AG09319 (cell line): ENCODE measurements around the gene RNF31.

Source experiments
- DNase-seq: peaks from one replicate; pipeline ENCODE4 v3.0.0-alpha.2; 2010; ENCODE audit warnings: low read depth; ENCODE audit errors: extremely low read depth
- TF ChIP-seq, protein P1 (sequence below): IDR thresholded peaks from 2 replicates; pipeline ENCODE4 v1.5.1; 2011; ENCODE audit warnings: low read depth, mild to moderate bottlenecking, inconsistent platforms, low read length, moderate library complexity

The RNF31 gene

DNA sequence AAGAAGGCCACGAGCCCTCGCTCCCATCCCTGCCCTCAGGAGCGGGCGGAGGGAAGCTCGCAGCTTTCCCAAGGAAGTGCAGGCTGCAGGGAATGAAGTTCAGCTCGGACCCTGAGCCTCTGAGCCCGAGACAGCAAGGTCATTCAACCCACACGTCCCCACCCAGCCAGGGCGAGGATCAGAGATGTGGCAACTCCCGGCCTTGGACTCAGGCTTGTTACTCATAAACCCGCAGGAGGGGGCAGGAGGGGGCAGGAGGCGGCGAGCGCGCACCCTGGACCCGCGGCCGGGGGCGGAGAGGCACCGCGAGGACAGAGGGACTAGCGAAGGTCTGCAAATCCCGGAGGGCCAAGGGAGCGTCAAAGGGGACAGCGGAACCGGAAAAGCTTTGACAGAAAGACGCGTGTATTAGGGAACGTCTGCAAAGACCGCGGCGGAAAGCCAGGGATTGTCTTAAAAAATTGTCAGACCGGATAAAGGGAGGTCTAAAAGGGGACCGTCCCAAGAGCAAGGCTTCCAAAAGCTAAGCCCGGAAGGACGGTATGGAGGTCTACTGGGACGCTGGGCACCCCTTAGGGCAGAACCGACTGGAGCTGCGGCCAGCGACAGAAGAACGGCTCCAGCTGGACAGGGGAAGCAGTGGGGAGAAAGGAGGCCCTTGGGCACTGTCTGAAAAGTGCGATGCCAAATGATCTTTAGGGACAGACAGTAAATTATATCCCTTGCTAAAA lies 33.3 kb upstream of the RNF31 start:
- TF ChIP-seq, protein P1, sequence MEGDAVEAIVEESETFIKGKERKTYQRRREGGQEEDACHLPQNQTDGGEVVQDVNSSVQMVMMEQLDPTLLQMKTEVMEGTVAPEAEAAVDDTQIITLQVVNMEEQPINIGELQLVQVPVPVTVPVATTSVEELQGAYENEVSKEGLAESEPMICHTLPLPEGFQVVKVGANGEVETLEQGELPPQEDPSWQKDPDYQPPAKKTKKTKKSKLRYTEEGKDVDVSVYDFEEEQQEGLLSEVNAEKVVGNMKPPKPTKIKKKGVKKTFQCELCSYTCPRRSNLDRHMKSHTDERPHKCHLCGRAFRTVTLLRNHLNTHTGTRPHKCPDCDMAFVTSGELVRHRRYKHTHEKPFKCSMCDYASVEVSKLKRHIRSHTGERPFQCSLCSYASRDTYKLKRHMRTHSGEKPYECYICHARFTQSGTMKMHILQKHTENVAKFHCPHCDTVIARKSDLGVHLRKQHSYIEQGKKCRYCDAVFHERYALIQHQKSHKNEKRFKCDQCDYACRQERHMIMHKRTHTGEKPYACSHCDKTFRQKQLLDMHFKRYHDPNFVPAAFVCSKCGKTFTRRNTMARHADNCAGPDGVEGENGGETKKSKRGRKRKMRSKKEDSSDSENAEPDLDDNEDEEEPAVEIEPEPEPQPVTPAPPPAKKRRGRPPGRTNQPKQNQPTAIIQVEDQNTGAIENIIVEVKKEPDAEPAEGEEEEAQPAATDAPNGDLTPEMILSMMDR = no peak
- DNase-seq = peak; percentile 53

DNA sequence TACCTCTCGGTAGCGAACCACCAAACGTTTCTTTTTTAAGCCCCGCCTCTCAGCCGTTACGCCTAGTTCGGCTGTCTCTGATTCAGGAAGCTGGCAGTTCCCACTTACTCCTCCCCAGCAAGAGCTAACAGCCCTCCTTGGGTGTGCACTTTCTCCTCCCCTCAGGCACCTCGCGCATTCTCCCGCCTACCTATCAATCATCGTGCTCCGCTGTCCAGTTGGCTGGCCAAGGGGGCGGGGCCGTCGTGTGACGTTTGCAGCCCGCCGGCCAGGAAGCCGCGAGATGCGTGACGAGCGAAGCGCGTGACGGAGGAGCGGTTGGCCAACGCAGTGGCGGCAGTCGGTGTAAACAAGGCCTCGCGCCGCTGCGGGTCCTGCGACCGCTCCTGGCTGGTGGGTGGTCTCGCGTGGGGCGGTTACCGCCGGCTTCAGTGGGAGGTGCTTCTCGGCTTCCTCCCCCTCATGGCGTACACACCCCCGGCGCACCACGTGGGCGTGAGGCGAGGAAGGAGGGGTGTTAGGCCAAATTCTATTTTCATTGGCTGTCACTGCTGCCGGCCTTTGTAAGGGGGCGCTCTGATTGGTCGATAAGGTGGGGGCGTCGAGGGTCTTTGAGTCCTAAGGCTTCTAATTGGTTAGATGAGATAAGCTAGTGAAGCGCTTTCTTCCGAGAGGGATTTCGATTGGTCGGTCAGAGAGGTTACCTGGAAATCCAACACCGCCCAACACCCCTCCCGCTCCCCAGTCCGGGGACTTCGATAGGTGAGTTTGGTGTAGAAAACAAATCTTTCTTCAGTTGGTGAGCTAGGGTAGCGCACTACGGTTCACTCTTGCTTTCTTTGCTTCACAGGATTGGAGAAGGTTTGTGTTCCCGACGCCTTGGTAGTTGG lies 32.5 kb upstream of the RNF31 start, which contains the start of the genes DCAF11 and NRL:
Gene DCAF11 (plus strand): TSS at position 246 of the 890 bp plus-strand sequence. CDS start 818 bp downstream, outside the sequence.
Gene NRL (minus strand): TSS at position 418 of the 890 bp plus-strand sequence. CDS start 32,101 bp downstream, outside the sequence.
- TF ChIP-seq, protein P1 = no peak
- peak; percentile 99 for DNase-seq

DNA sequence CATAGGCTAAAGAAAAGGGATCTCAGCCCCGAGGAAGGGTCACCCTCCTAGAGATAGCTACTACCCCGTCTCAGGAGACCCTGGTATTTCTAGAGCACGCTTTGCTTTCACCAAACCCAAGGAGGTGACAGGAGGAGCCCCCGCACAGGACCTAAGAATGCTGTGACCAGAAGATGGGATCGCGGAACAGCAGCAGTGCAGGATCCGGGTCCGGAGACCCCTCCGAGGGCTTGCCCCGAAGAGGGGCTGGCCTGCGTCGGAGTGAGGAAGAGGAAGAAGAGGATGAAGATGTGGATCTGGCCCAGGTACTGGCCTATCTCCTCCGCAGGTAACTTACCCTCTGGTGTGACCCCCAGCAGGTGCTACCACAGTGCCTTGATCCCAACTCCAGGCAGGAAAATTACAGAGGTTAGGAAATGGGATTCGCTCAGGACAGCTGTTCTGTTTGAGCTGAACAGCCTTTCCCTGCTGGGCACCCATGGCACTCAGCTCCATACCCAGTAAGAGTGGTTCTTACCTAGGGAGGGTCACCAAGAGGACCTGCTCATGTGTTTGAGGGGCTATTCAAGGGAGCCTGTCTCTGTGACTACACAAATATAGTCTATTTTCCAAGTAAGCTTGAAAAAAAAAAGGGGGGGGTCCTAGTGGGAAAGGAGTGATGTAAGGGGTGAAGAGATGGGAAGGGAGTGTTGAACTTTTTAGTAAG lies 31.7 kb upstream of the RNF31 start:
- TF ChIP-seq, protein P1 = no peak
- DNase-seq = no peak

DNA sequence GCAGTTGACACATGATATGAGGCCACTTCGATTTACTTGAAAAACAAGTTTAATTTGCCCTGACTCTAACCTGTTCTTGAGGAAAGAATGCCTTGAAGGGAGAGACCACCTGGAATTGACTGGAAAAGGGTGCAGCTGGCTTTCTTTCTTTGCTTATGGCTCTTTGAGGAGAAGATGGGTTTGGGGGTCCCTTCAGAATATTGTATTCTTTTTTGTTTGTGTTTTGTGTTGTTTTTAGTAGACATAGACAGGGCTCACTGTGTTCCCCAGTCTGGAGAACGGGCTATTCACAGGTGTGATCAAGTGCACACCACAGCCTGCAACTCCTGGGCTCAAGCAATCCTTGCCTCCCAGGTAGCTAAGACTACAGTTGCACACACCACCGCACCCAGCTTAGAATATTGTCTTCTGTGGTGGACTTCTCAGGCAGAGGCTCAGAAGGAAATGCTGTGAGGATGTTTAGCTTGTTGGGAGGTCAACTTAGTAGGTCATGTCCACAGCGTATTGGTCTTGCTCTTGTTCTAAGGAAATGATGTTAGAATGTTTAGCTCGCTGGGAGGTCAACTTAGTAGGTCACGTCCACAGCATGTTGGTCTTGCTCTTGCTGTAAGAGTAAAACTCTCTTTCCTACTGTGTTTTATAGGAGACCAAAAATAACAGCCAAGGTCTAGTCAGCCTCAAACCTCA lies 31.0 kb upstream of the RNF31 start:
- TF ChIP-seq, protein P1 = no peak
- no peak for DNase-seq

DNA sequence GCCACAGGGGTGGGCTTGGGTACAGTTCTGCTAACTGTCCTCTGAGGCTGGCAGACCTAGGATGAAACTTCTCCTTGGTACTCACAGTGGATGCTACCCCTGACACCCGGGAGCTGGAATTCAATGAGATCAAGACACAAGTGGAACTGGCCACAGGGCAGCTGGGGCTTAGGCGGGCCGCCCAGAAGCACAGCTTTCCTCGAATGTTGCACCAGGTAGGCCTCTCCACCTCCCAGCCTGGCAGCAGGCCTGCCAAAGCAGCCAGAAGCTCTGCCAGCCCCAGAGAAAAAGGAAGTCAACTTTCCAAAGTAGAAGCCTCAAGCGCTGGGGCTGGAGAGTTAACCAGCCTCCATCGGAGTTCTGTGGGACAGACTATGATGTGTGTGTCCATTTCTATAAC lies 30.1 kb upstream of the RNF31 start:
- DNase-seq = no peak

DNA sequence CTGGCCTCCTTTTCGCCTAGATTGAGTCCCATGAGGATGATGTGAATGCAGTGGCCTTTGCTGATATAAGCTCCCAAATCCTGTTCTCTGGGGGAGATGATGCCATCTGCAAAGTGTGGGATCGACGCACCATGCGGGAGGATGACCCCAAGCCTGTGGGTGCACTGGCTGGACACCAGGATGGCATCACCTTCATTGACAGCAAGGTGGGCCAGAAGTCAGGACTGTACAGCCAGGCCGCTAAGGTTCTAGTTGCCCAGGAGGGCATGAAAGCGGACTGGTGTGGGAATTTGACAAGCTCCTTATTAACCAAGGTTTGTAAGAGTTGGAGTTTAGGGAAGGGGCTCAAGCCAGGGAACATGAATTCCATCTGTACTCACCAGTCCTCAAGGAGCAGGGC lies 27.6 kb upstream of the RNF31 start:
- DNase-seq = no peak
- TF ChIP-seq, protein P1 = no peak

More for the DNA sequence above, 30.1 kb upstream of the RNF31 start:
- TF ChIP-seq, protein P1 = no peak
